ENCODE data around the gene SIDT2. TPM values are rescaled to one million over a fixed set of nuclear protein-coding genes. Genes with fewer than 3 reads are reported as not detected.

The SIDT2 gene
- total RNA-seq, 1 experiment from 2014 or later, result 20.3 TPM

DNA sequence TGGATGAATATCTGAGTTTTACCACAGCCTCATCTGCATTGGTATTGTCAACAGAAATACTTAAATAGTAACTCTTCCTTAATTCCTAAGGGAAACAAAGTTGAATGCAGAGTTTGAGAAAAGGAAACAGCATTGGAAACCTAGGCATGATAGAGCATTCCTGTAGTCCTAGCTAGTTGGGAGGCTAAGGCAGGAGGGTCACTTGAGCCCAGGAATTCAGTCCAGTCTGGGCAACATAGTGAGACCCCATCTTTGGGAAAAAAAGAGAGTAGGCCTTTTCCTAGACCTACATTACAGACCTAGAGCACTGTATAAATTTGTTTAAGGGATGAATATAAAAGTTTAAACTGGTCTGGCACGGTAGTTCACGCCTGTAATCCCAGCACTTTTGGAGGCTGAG, 21.0 kb upstream of the SIDT2 start:
- Histone ChIP-seq H3K4me3 (no peak overlapping the region), H3K4me1 (replicated peaks; ENCODE audit: insufficient read depth) (no peaks in the 10 kb centered on the region), H3K9me2 (ENCODE audit: insufficient read depth) (no peaks in the 10 kb centered on the region), H3K4me2 (no peak overlapping the region), H3K79me2 (ENCODE audit: low read depth) (peaks cover 80% of the 10 kb centered on the region), H4K20me1 (ENCODE audit: insufficient read depth) (peaks cover 95% of the 10 kb centered on the region), H3K36me3 (ENCODE audit: low read depth) (peaks cover 63% of the 10 kb centered on the region), H3K9me3 (ENCODE audit: insufficient read depth, low read depth) (no peaks in the 10 kb centered on the region), H3K27me3 (ENCODE audit: insufficient read depth, low read depth) (no peaks in the 10 kb centered on the region), H2AFZ (no peak overlapping the region), H3K27ac (no peak overlapping the region), H3F3A (ENCODE audit: insufficient read depth, low read depth) (peaks cover 6% of the 10 kb centered on the region)
- intact Hi-C loops (cut with micrococcal nuclease; ENCODE audit: unreplicated experiment), result no loop called here
- ChIA-PET CTCF (interaction anchor here (0.7 kb wide), 1 partner anchor 21 kb away, joined by 3 read pairs; the partner anchor contains the start of gene SIDT2), POLR2A (ENCODE audit: unreplicated experiment) (no interaction called here)
- TF ChIP-seq CTCF (conservative IDR thresholded peaks at IDR 0.05), result no peak
- no peak for TF ChIP-seq EZH2 (IDR thresholded peaks at IDR 0.05; ENCODE audit: low read depth)
- DNase-seq, result no peak
- BruUV-seq (replicated peaks), result no TSS peak

DNA sequence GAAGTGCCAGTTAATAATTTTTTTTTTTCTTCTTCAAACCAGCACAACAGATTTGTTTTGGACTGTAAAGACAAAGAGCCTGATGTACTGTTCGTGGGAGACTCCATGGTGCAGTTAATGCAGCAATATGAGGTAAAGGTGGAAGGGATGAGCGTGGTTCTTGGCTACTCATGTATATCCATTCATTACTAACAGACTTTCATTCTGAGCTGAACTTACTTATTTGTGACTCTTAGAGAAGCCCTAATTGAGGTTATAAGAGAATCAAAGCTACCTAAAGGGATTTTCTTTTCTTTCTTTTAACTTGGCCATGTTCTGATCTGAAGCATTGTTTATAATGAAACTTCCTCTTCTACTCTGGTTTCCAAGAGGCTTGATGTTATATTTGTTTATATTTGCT, 18.7 kb upstream of the SIDT2 start:
- Histone ChIP-seq H3K36me3 (ENCODE audit: low read depth) (peaks cover 61% of the 10 kb centered on the region), H3K79me2 (ENCODE audit: low read depth) (peaks cover 56% of the 10 kb centered on the region), H3K4me1 (replicated peaks; ENCODE audit: insufficient read depth) (no peaks in the 10 kb centered on the region), H3K4me2 (no peak overlapping the region), H4K20me1 (ENCODE audit: insufficient read depth) (peaks cover 84% of the 10 kb centered on the region), H3F3A (ENCODE audit: insufficient read depth, low read depth) (peaks cover 6% of the 10 kb centered on the region), H3K27me3 (ENCODE audit: insufficient read depth, low read depth) (no peaks in the 10 kb centered on the region), H3K9me2 (ENCODE audit: insufficient read depth) (no peaks in the 10 kb centered on the region), H3K9me3 (ENCODE audit: insufficient read depth, low read depth) (no peaks in the 10 kb centered on the region), H3K27ac (no peak overlapping the region), H3K4me3 (no peak overlapping the region), H2AFZ (no peak overlapping the region)
- intact Hi-C loops (cut with micrococcal nuclease; ENCODE audit: unreplicated experiment), result no loop called here
- POLR2A ChIA-PET (ENCODE audit: unreplicated experiment), result interaction anchor here (0.6 kb wide), 1 partner anchor 1158 kb away, joined by 3 read pairs; no protein-coding TSS in a partner anchor
- BruUV-seq (replicated peaks), result no TSS peak
- DNase-seq, result no peak
- TF ChIP-seq CTCF (conservative IDR thresholded peaks at IDR 0.05), result no peak
- TF ChIP-seq EZH2 (IDR thresholded peaks at IDR 0.05; ENCODE audit: low read depth), result no peak
- CTCF ChIA-PET, result no interaction called here

GRCh38 chr11:117160826-117161225, 17.7 kb upstream of the SIDT2 start:
- Histone ChIP-seq H3K9me2 (ENCODE audit: insufficient read depth) (no peaks in the 10 kb centered on the region), H3K4me1 (replicated peaks; ENCODE audit: insufficient read depth) (no peaks in the 10 kb centered on the region), H3K27me3 (ENCODE audit: insufficient read depth, low read depth) (no peaks in the 10 kb centered on the region), H3F3A (ENCODE audit: insufficient read depth, low read depth) (peaks cover 11% of the 10 kb centered on the region), H2AFZ (no peak overlapping the region), H3K9me3 (ENCODE audit: insufficient read depth, low read depth) (no peaks in the 10 kb centered on the region), H4K20me1 (ENCODE audit: insufficient read depth) (peaks cover 84% of the 10 kb centered on the region), H3K36me3 (ENCODE audit: low read depth) (peaks cover 63% of the 10 kb centered on the region), H3K27ac (no peak overlapping the region), H3K4me3 (no peak overlapping the region), H3K79me2 (ENCODE audit: low read depth) (peaks cover 51% of the 10 kb centered on the region), H3K4me2 (no peak overlapping the region)
- ChIA-PET CTCF (no interaction called here), POLR2A (ENCODE audit: unreplicated experiment) (interaction anchor here (0.6 kb wide), 1 partner anchor 1157 kb away, joined by 3 read pairs; no protein-coding TSS in a partner anchor)
- TF ChIP-seq CTCF (conservative IDR thresholded peaks at IDR 0.05) (no peak), EZH2 (IDR thresholded peaks at IDR 0.05; ENCODE audit: low read depth) (no peak)
- intact Hi-C loops (cut with micrococcal nuclease; ENCODE audit: unreplicated experiment), result no loop called here
- no peak for DNase-seq
- no TSS peak for BruUV-seq (replicated peaks)
